GM18505 (cell line): Measurements from ENCODE around the gene HMCN2.

Source experiments
- ATAC-seq: cut with Tn5 transposase; IDR thresholded peaks from one replicate; pipeline ENCODE4 v1.9.1; 2021; ENCODE audit not compliant: unreplicated experiment
- POLR2A ChIP-seq: IDR thresholded peaks from 4 replicates; pipeline ENCODE4 v1.6.1; 2011; ENCODE audit warnings: borderline replicate concordance; ENCODE audit not compliant: insufficient read depth, insufficient read length; ENCODE audit errors: extremely low read depth

The HMCN2 gene

GRCh38 chr9:130265431-130266235 is at the start of gene HMCN2:
TSS of gene HMCN2 (plus strand) at chr9:130265760. CDS start at chr9:130265879, 119 bp downstream.
- ATAC-seq = no peak
- no peak for TF ChIP-seq POLR2A

- no peak for TF ChIP-seq POLR2A
- ATAC-seq = no peak
These were observed 47.7 kb upstream of the HMCN2 start for GRCh38 chr9:130217838-130218237.

GRCh38 chr9:130219661-130220096 is 45.9 kb upstream of the HMCN2 start:
- ATAC-seq = no peak
- TF ChIP-seq POLR2A = no peak

GRCh38 chr9:130220352-130220751 is 45.2 kb upstream of the HMCN2 start:
- no peak for TF ChIP-seq POLR2A
- no peak for ATAC-seq

- no peak for ATAC-seq
- TF ChIP-seq POLR2A = no peak
These were observed 42.7 kb upstream of the HMCN2 start for GRCh38 chr9:130222833-130223232.

GRCh38 chr9:130225071-130225470 is 40.5 kb upstream of the HMCN2 start:
- no peak for TF ChIP-seq POLR2A
- ATAC-seq = no peak

- TF ChIP-seq POLR2A = no peak
- ATAC-seq = no peak
These were observed 40.0 kb upstream of the HMCN2 start for GRCh38 chr9:130225586-130225985.

- no peak for ATAC-seq
These were observed 39.4 kb upstream of the HMCN2 start for GRCh38 chr9:130226112-130226511.

GRCh38 chr9:130227833-130228232 is 37.7 kb upstream of the HMCN2 start:
- no peak for ATAC-seq
- TF ChIP-seq POLR2A = no peak

More at GRCh38 chr9:130226112-130226511, 39.4 kb upstream of the HMCN2 start:
- no peak for TF ChIP-seq POLR2A

- TF ChIP-seq POLR2A = no peak
- ATAC-seq = no peak
These were observed 35.8 kb upstream of the HMCN2 start for GRCh38 chr9:130229759-130230158.

- no peak for ATAC-seq
- no peak for TF ChIP-seq POLR2A
These were observed 34.9 kb upstream of the HMCN2 start for GRCh38 chr9:130230631-130231030.

GRCh38 chr9:130232899-130233586 is 32.5 kb upstream of the HMCN2 start:
- no peak for TF ChIP-seq POLR2A
- ATAC-seq = no peak

- TF ChIP-seq POLR2A = no peak
- ATAC-seq = no peak
These were observed 32.0 kb upstream of the HMCN2 start for GRCh38 chr9:130233587-130233945.
